Measurements from ENCODE around the gene ARHGEF39. TPM values are rescaled to one million over a fixed set of nuclear protein-coding genes. Genes with fewer than 3 reads are reported as not detected.
A peak's percentile ranks its signal among the peaks of the same experiment; 100 is the strongest.

Gene ARHGEF39
- 10 to 100 TPM in 1 of 2 donors, 1 to 10 TPM in 1; 4.6 to 14.2 TPM for total RNA-seq

- H3K27me3 Mint-ChIP-seq = no peaks in the 10 kb centered on the region
- peak within 1 kb of the TSS; percentile 88 for H3K4me3 Mint-ChIP-seq
- peaks cover 43 to 50% of the 10 kb centered on the region in 2 donors for H3K4me1 Mint-ChIP-seq (ENCODE audit: low read depth in 2 of 2)
- DNase-seq (ENCODE audit: low spot score) (peak; percentile 90), ATAC-seq (peak; percentile 93 to 95)
- H3K9me3 Mint-ChIP-seq = no peaks in the 10 kb centered on the region
- H3K27ac Mint-ChIP-seq = peak within 1 kb of the TSS; percentile 33 to 80
- H3K36me3 Mint-ChIP-seq = no peaks in the 10 kb centered on the region
Observed at GRCh38 chr9:35664531-35665470, at the start of gene ARHGEF39. ARHGEF39 (minus strand) TSS chr9:35665195; CDS start chr9:35665169, 26 bp downstream.

DNA sequence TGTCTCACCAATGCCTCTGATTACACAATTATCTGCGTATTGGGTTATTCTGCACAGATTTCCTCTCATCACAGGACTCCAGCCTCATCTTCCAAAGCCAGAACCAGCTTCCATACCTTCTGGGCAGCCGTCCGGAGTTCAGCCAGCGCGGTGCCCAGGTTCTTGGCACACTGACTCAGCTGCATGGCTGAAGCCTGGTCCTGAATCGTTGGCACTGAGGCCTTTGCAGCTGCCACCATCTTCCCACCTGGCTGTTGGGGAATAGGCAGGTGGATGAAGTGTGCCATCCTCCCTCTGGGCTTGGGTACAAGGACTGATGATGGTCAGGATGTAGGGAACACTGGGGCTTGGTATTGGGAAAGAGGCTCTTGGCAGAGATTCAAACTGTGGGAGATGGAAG lies 49.1 kb upstream of the ARHGEF39 start:
- DNase-seq (ENCODE audit: low spot score) = peak; percentile 5
- peaks cover 8 to 13% of the 10 kb centered on the region in 2 donors for H3K4me1 Mint-ChIP-seq (ENCODE audit: low read depth in 2 of 2)
- H3K9me3 Mint-ChIP-seq = no peaks in the 10 kb centered on the region
- no peak for ATAC-seq
- H3K27me3 Mint-ChIP-seq = no peaks in the 10 kb centered on the region
- H3K36me3 Mint-ChIP-seq = peaks cover 46% of the 10 kb centered on the region
- H3K4me3 Mint-ChIP-seq = no peak overlapping the region
- peak overlapping the region in 1 of 2 donors; percentile 80 for H3K27ac Mint-ChIP-seq

DNA sequence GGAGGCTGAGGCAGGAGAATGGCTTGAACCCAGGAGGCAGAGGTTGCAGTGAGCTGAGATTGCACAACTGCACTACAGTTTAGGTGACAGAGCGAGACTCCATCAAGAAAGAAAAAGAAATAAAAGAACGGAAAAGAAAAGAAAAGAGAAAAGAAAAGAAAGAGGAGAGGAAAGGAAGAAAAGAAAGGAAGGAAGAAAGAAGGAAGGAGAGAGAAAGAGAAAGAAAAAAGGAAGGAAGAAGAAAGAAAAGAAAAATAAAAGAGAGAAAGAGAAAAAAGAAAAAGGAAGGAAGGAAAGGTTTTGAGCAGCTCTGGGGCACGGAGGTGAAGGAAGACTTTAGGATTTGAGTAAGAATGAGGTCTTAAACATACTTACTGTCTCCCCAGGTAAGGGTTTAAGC lies 48.6 kb upstream of the ARHGEF39 start:
- Mint-ChIP-seq H3K27me3 (no peaks in the 10 kb centered on the region), H3K36me3 (peaks cover 52% of the 10 kb centered on the region), H3K9me3 (no peaks in the 10 kb centered on the region), H3K4me1 (ENCODE audit: low read depth in 2 of 2) (peaks cover 8 to 13% of the 10 kb centered on the region in 2 donors), H3K4me3 (no peak overlapping the region), H3K27ac (no peak overlapping the region)
- ATAC-seq (no peak), DNase-seq (ENCODE audit: low spot score) (no peak)

GRCh38 chr9:35712762-35713400 lies 47.9 kb upstream of the ARHGEF39 start:
- no peak overlapping the region for H3K27ac Mint-ChIP-seq
- H3K27me3 Mint-ChIP-seq = no peaks in the 10 kb centered on the region
- peaks cover 52% of the 10 kb centered on the region for H3K36me3 Mint-ChIP-seq
- DNase-seq (ENCODE audit: low spot score) (no peak), ATAC-seq (no peak)
- no peaks in the 10 kb centered on the region for H3K9me3 Mint-ChIP-seq
- H3K4me3 Mint-ChIP-seq = no peak overlapping the region
- H3K4me1 Mint-ChIP-seq (ENCODE audit: low read depth in 2 of 2) = peaks cover 8 to 14% of the 10 kb centered on the region in 2 donors

- Mint-ChIP-seq H3K27me3 (no peaks in the 10 kb centered on the region), H3K4me1 (ENCODE audit: low read depth in 2 of 2) (peaks cover 7 to 17% of the 10 kb centered on the region in 2 donors), H3K36me3 (peaks cover 58% of the 10 kb centered on the region), H3K27ac (peak overlapping the region; percentile 16 to 41), H3K4me3 (no peak overlapping the region), H3K9me3 (no peaks in the 10 kb centered on the region)
- no peak for DNase-seq (ENCODE audit: low spot score)
- ATAC-seq = peak in 1 of 2 donors; percentile 36
Observed at GRCh38 chr9:35711501-35712428, 46.8 kb upstream of the ARHGEF39 start.

GRCh38 chr9:35710818-35711500 lies 46.0 kb upstream of the ARHGEF39 start:
- Mint-ChIP-seq H3K4me3 (no peak overlapping the region), H3K36me3 (peaks cover 50% of the 10 kb centered on the region), H3K4me1 (ENCODE audit: low read depth in 2 of 2) (peaks cover 0 to 15% of the 10 kb centered on the region in 2 donors), H3K27me3 (no peaks in the 10 kb centered on the region), H3K9me3 (no peaks in the 10 kb centered on the region), H3K27ac (no peak overlapping the region)
- ATAC-seq (peak; percentile 7 to 48), DNase-seq (ENCODE audit: low spot score) (no peak)

DNA sequence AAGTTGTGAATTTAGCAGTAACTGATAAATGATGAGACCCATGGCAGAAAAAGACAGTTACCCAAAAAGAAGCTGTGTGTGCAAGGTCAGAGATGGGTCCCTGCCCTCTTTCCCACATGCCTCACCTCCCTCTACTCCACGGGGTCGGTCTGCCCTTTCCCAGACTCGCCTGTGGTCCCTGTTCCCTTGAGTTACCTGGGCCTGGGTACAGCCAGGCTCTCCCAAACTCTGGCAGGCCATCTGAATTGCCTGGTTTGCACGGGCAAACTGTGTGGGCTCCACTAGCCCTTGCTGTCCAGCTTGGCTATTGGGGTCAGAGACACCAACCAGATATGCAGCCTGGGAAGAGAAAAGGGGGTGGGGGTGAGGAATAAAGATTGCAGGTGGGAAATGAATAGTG lies 43.2 kb upstream of the ARHGEF39 start:
- H3K36me3 Mint-ChIP-seq = peaks cover 43% of the 10 kb centered on the region

DNA sequence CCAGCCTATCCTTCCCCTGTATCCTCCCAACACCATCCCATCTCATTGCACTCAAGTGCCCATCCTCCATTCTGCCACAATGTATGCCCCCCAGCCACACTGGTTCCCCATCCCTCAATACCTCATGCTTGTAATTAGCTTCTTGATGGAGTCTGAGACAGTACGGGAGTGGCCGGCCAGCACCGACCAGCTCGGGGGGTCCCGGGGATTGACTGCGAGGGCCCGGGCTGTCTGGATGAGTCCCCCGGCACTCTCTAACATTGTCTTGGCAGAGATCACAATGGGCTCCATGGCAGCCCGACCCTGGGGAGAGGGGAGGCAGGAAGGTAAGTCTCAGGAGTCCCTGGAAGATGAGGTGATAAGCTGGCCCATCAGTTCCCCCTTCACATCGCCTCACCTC lies 42.0 kb upstream of the ARHGEF39 start:
- no peak for ATAC-seq
- DNase-seq (ENCODE audit: low spot score) = no peak
- Mint-ChIP-seq H3K27me3 (no peaks in the 10 kb centered on the region), H3K4me1 (ENCODE audit: low read depth in 2 of 2) (peaks cover 0 to 11% of the 10 kb centered on the region in 2 donors), H3K4me3 (no peak overlapping the region), H3K27ac (peak overlapping the region; percentile 20 to 64), H3K36me3 (peaks cover 47% of the 10 kb centered on the region), H3K9me3 (no peaks in the 10 kb centered on the region)

More for the DNA sequence above, 43.2 kb upstream of the ARHGEF39 start:
- Mint-ChIP-seq H3K27me3 (no peaks in the 10 kb centered on the region), H3K27ac (no peak overlapping the region), H3K9me3 (no peaks in the 10 kb centered on the region), H3K4me3 (no peak overlapping the region), H3K4me1 (ENCODE audit: low read depth in 2 of 2) (peaks cover 0 to 11% of the 10 kb centered on the region in 2 donors)
- DNase-seq (ENCODE audit: low spot score) (no peak), ATAC-seq (no peak)

DNA sequence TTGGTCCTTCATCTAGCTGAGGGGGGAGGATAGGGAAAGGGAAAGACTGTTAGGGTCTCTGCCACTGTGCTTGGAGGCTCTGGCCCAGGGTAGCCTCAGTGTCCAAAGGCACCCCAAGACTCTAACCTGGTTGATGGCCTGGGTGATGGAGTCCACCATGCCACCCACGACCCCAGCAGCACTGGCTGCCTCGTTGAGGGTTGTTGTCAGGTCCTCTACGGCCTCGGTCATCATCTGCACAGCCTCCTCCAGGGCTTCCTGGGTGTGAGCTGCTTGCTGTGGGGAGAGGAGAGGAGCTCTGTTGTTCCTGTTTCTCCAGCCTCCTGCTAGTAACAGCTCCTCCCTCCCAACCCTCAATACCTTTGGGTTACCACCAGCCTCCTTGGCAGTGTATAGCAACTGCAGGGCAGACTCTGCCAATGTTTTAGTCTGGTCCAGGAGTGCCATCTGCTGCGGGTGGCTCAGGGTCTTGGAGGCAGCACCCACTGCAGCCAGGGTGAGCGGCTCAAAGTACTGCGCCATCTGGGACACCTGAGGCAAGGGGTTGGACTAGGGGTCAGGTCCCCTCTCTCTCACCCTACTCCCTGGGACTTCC lies 40.9 kb upstream of the ARHGEF39 start:
- no peak overlapping the region for H3K27ac Mint-ChIP-seq
- DNase-seq (ENCODE audit: low spot score) = no peak
- H3K4me1 Mint-ChIP-seq (ENCODE audit: low read depth in 2 of 2) = peaks cover 0 to 7% of the 10 kb centered on the region in 2 donors
- no peaks in the 10 kb centered on the region for H3K9me3 Mint-ChIP-seq
- H3K36me3 Mint-ChIP-seq = peaks cover 36% of the 10 kb centered on the region
- H3K4me3 Mint-ChIP-seq = no peak overlapping the region
- no peaks in the 10 kb centered on the region for H3K27me3 Mint-ChIP-seq
- peak in 1 of 2 donors; percentile 13 for ATAC-seq

DNA sequence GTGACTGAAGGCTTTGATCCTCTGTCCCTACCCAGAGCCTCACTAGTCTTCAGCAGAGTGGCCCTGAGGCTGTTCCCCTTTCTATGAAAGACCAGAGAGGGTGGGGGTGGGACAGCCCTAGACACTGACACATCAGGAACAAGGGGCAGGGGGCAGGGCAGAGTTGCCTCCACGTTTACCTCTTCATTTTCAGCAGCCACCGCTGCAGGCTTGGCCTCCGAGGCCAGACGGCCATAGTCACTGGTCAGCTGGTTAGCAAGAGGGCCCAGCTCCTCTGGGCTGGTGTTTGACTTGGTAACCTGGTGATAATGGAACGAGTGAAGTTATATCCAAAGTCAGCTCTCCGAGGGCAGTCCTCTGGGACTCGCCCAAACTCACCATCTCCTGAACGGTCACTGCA lies 40.4 kb upstream of the ARHGEF39 start:
- Mint-ChIP-seq H3K4me3 (no peak overlapping the region), H3K27ac (no peak overlapping the region), H3K9me3 (no peaks in the 10 kb centered on the region), H3K27me3 (no peaks in the 10 kb centered on the region), H3K4me1 (ENCODE audit: low read depth in 2 of 2) (peaks cover 0 to 7% of the 10 kb centered on the region in 2 donors), H3K36me3 (peaks cover 31% of the 10 kb centered on the region)
- DNase-seq (ENCODE audit: low spot score) = no peak
- no peak for ATAC-seq

- peaks cover 0 to 7% of the 10 kb centered on the region in 2 donors for H3K4me1 Mint-ChIP-seq (ENCODE audit: low read depth in 2 of 2)
- H3K9me3 Mint-ChIP-seq = no peaks in the 10 kb centered on the region
- no peak overlapping the region for H3K4me3 Mint-ChIP-seq
- DNase-seq (ENCODE audit: low spot score) = no peak
- peaks cover 28% of the 10 kb centered on the region for H3K36me3 Mint-ChIP-seq
- H3K27ac Mint-ChIP-seq = no peak overlapping the region
- ATAC-seq = no peak
- H3K27me3 Mint-ChIP-seq = no peaks in the 10 kb centered on the region
Observed at GRCh38 chr9:35703906-35704672, 39.1 kb upstream of the ARHGEF39 start.

GRCh38 chr9:35702696-35703095 lies 37.7 kb upstream of the ARHGEF39 start:
- Mint-ChIP-seq H3K4me1 (ENCODE audit: low read depth in 2 of 2) (peaks cover 0 to 6% of the 10 kb centered on the region in 2 donors), H3K9me3 (no peaks in the 10 kb centered on the region), H3K27ac (no peak overlapping the region), H3K27me3 (no peaks in the 10 kb centered on the region), H3K4me3 (no peak overlapping the region), H3K36me3 (peaks cover 14% of the 10 kb centered on the region)
- ATAC-seq (no peak), DNase-seq (ENCODE audit: low spot score) (no peak)

All from natural killer cell treated with Interleukin-12 subunit alpha and Interleukin-12 subunit beta and Interleukin-15 and Interleukin-18, amount 100 ng/mL, for 72 hours (primary cell).